ENCODE data around the gene PREP. TPM values are rescaled to one million over a fixed set of nuclear protein-coding genes. Genes with fewer than 3 reads are reported as not detected.

Gene PREP
- polyA plus RNA-seq, 1 experiment, result 16.4 TPM

DNA sequence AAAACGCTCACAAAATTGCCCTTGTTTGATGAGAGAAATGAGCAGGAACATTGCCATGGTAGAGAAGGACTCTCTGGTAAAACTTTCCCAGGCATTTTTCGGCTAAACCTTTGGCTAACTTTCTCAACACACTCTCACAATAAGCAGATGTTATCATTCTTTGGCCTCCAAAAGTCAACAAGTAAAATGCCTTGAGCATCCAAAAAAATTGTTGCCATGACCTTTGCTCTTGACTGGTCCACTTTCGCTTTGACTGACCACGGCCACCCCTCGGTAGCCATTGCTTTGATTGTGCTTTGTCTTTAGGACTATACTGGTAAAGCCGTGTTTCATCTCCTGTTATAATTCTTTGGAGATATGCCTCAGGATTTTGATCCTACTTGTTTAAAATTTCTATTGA, 41.1 kb upstream of the PREP start:
- DNase-seq (ENCODE audit: low read depth, low spot score), result no peak
- H3K9me3 ChIP-seq (ENCODE audit: control insufficient read depth, insufficient read depth, low read length), result no peaks in the 10 kb centered on the region
- TF ChIP-seq, protein P1, sequence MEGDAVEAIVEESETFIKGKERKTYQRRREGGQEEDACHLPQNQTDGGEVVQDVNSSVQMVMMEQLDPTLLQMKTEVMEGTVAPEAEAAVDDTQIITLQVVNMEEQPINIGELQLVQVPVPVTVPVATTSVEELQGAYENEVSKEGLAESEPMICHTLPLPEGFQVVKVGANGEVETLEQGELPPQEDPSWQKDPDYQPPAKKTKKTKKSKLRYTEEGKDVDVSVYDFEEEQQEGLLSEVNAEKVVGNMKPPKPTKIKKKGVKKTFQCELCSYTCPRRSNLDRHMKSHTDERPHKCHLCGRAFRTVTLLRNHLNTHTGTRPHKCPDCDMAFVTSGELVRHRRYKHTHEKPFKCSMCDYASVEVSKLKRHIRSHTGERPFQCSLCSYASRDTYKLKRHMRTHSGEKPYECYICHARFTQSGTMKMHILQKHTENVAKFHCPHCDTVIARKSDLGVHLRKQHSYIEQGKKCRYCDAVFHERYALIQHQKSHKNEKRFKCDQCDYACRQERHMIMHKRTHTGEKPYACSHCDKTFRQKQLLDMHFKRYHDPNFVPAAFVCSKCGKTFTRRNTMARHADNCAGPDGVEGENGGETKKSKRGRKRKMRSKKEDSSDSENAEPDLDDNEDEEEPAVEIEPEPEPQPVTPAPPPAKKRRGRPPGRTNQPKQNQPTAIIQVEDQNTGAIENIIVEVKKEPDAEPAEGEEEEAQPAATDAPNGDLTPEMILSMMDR (IDR thresholded peaks at IDR 0.05; ENCODE audit: low read depth, low read length), result no peak
- H3K27ac ChIP-seq (ENCODE audit: low read depth, low read length), result no peak overlapping the region
- ChIA-PET CTCF (interaction anchor here (1.1 to 2.2 kb wide), 3 partner anchors 12 to 780 kb away, joined by 3 to 7 read pairs (median 5); no protein-coding TSS in a partner anchor), POLR2A (no interaction called here)
- no peaks in the 10 kb centered on the region for H3K27me3 ChIP-seq (ENCODE audit: control insufficient read depth, insufficient read depth, low read length)
- H3K4me3 ChIP-seq (ENCODE audit: low read depth, low read length), result no peak overlapping the region

DNA sequence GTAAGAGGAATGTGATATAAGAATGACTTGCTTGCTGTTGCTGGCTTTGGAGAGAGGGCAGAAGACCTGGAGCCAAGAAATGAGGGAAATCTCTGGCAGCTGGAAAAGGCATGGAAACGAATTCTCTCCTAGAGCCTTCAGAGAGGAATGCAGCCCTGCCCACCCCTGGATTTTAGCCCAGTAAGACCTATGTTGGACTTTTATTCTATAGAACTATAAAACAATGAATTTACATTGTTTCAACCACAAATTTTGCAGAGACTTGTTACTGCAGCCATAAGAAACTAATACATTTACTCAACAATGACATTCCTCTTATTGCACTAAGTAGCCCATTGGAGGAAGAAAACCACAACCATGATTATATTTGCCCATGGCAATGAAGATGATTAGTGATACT, 39.5 kb upstream of the PREP start:
- no peaks in the 10 kb centered on the region for H3K27me3 ChIP-seq (ENCODE audit: control insufficient read depth, insufficient read depth, low read length)
- ChIA-PET CTCF (no interaction called here), POLR2A (no interaction called here)
- DNase-seq (ENCODE audit: low read depth, low spot score), result no peak
- TF ChIP-seq, protein P1 (IDR thresholded peaks at IDR 0.05; ENCODE audit: low read depth, low read length), result no peak
- no peak overlapping the region for H3K4me3 ChIP-seq (ENCODE audit: low read depth, low read length)
- no peak overlapping the region for H3K27ac ChIP-seq (ENCODE audit: low read depth, low read length)
- H3K9me3 ChIP-seq (ENCODE audit: control insufficient read depth, insufficient read depth, low read length), result no peaks in the 10 kb centered on the region

- Histone ChIP-seq H3K9me3 (ENCODE audit: control insufficient read depth, insufficient read depth, low read length) (no peaks in the 10 kb centered on the region), H3K27ac (ENCODE audit: low read depth, low read length) (no peak overlapping the region), H3K27me3 (ENCODE audit: control insufficient read depth, insufficient read depth, low read length) (no peaks in the 10 kb centered on the region), H3K4me3 (ENCODE audit: low read depth, low read length) (no peak overlapping the region)
- TF ChIP-seq, protein P1 (IDR thresholded peaks at IDR 0.05; ENCODE audit: low read depth, low read length), result no peak
- DNase-seq (ENCODE audit: low read depth, low spot score), result no peak
- CTCF ChIA-PET, result interaction anchor here (0.7 kb wide), 1 partner anchor 864 kb away, joined by 3 read pairs; no protein-coding TSS in a partner anchor
- POLR2A ChIA-PET, result no interaction called here
Measured at GRCh38 chr6:105437236-105437635, 34.4 kb upstream of the PREP start.

DNA sequence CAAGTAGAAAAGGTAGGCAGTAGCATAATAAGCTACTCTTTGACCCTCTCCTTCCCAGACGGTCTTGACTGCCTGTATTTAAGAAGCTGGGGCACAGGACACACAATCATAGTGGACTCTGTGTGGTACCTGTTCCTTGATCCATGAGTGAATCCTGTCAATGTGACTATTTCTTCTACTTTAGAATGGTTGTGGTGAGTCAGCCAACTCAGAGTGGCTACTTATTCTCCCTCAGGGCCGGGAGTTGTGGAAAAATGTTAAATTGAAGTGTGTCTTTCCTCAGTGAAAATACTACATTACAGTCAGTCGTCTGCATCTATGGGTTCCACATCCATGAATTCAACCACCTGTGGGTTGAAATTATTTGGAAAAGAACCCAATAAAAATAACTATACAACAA, 30.8 kb upstream of the PREP start:
- no peak overlapping the region for H3K27ac ChIP-seq (ENCODE audit: low read depth, low read length)
- DNase-seq (ENCODE audit: low read depth, low spot score), result no peak
- TF ChIP-seq, protein P1 (IDR thresholded peaks at IDR 0.05; ENCODE audit: low read depth, low read length), result no peak
- no peaks in the 10 kb centered on the region for H3K9me3 ChIP-seq (ENCODE audit: control insufficient read depth, insufficient read depth, low read length)
- no peaks in the 10 kb centered on the region for H3K27me3 ChIP-seq (ENCODE audit: control insufficient read depth, insufficient read depth, low read length)
- POLR2A ChIA-PET, result no interaction called here
- CTCF ChIA-PET, result interaction anchor here (1.0 to 4.7 kb wide), 4 partner anchors 9 to 868 kb away, joined by 4 to 59 read pairs (median 30); no protein-coding TSS in a partner anchor
- H3K4me3 ChIP-seq (ENCODE audit: low read depth, low read length), result no peak overlapping the region

DNA sequence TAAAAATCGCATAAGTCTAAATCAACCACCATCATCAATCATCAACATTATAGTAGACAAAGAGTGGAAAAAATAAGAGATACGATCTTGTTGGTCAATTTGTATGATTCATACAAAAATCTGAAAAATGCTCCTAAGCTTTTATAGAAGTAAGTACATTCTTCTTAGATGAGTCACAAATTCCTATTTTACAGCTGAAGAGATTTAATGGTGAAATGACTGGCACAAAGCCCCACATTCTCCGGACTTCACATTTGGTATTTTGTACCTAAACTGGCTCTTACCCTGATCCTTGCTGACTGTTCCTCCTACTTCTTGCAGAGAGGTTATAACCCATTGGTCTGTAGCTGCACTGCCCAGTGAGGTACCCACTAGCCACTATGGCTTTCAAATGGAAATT, 29.9 kb upstream of the PREP start:
- TF ChIP-seq, protein P1 (IDR thresholded peaks at IDR 0.05; ENCODE audit: low read depth, low read length), result no peak
- no peak overlapping the region for H3K4me3 ChIP-seq (ENCODE audit: low read depth, low read length)
- H3K27me3 ChIP-seq (ENCODE audit: control insufficient read depth, insufficient read depth, low read length), result no peaks in the 10 kb centered on the region
- H3K9me3 ChIP-seq (ENCODE audit: control insufficient read depth, insufficient read depth, low read length), result no peaks in the 10 kb centered on the region
- CTCF ChIA-PET, result interaction anchor here (0.6 to 4.7 kb wide), 11 partner anchors 8 to 1030 kb away, joined by 3 to 59 read pairs (median 5); no protein-coding TSS in a partner anchor
- no peak overlapping the region for H3K27ac ChIP-seq (ENCODE audit: low read depth, low read length)
- POLR2A ChIA-PET, result interaction anchor here (0.9 kb wide), 1 partner anchor 571 kb away, joined by 4 read pairs; no protein-coding TSS in a partner anchor
- peak; percentile 46 for DNase-seq (ENCODE audit: low read depth, low spot score)
